ENCODE results near the gene EVX1.

The EVX1 gene

GRCh38 chr7:27200761-27201579 lies 41.6 kb upstream of the EVX1 start:
- Histone ChIP-seq H3K9me3 (ENCODE audit: insufficient read depth, low read depth, low read length) (peaks cover 15% of the 10 kb centered on the region; the same call in 1 of the 2 replicates), H3K27me3 (ENCODE audit: insufficient read depth, low read length) (peaks cover 99% of the 10 kb centered on the region), H3K27ac (ENCODE audit: low read length) (no peak overlapping the region), H3K36me3 (ENCODE audit: insufficient read depth, low read depth, low read length) (no peaks in the 10 kb centered on the region), H3K4me3 (ENCODE audit: low read length) (no peak overlapping the region), H3K9ac (ENCODE audit: low read depth, low read length) (no peak overlapping the region), H3K4me1 (ENCODE audit: insufficient read depth, low read length) (no peaks in the 10 kb centered on the region)

- Histone ChIP-seq H3K4me1 (ENCODE audit: insufficient read depth, low read length) (no peaks in the 10 kb centered on the region), H3K9ac (ENCODE audit: low read depth, low read length) (no peak overlapping the region), H3K27me3 (ENCODE audit: insufficient read depth, low read length) (peaks cover 99% of the 10 kb centered on the region), H3K27ac (ENCODE audit: low read length) (no peak overlapping the region), H3K9me3 (ENCODE audit: insufficient read depth, low read depth, low read length) (peaks cover 15% of the 10 kb centered on the region; the same call in 1 of the 2 replicates), H3K36me3 (ENCODE audit: insufficient read depth, low read depth, low read length) (no peaks in the 10 kb centered on the region), H3K4me3 (ENCODE audit: low read length) (no peak overlapping the region)
Observed at GRCh38 chr7:27201580-27202017, 41.0 kb upstream of the EVX1 start.

- Histone ChIP-seq H3K4me1 (ENCODE audit: insufficient read depth, low read length) (no peaks in the 10 kb centered on the region), H3K27ac (ENCODE audit: low read length) (no peak overlapping the region), H3K9ac (ENCODE audit: low read depth, low read length) (no peak overlapping the region), H3K4me3 (ENCODE audit: low read length) (no peak overlapping the region), H3K27me3 (ENCODE audit: insufficient read depth, low read length) (peaks cover 99% of the 10 kb centered on the region), H3K9me3 (ENCODE audit: insufficient read depth, low read depth, low read length) (peaks cover 15% of the 10 kb centered on the region; the same call in 1 of the 2 replicates), H3K36me3 (ENCODE audit: insufficient read depth, low read depth, low read length) (no peaks in the 10 kb centered on the region)
Observed at GRCh38 chr7:27202018-27202861, 40.4 kb upstream of the EVX1 start.

- no peak overlapping the region for H3K9ac ChIP-seq (ENCODE audit: low read depth, low read length)
- H3K27me3 ChIP-seq (ENCODE audit: insufficient read depth, low read length) = peaks cover 99% of the 10 kb centered on the region
- H3K4me3 ChIP-seq (ENCODE audit: low read length) = no peak overlapping the region
Observed at GRCh38 chr7:27202862-27203134, 39.8 kb upstream of the EVX1 start.

GRCh38 chr7:27203365-27203953 lies 39.1 kb upstream of the EVX1 start:
- Histone ChIP-seq H3K9ac (ENCODE audit: low read depth, low read length) (no peak overlapping the region), H3K9me3 (ENCODE audit: insufficient read depth, low read depth, low read length) (peaks cover 13% of the 10 kb centered on the region; the same call in 1 of the 2 replicates), H3K27me3 (ENCODE audit: insufficient read depth, low read length) (peaks cover 99% of the 10 kb centered on the region), H3K27ac (ENCODE audit: low read length) (no peak overlapping the region), H3K36me3 (ENCODE audit: insufficient read depth, low read depth, low read length) (no peaks in the 10 kb centered on the region), H3K4me1 (ENCODE audit: insufficient read depth, low read length) (no peaks in the 10 kb centered on the region), H3K4me3 (ENCODE audit: low read length) (no peak overlapping the region)

More at GRCh38 chr7:27202862-27203134, 39.8 kb upstream of the EVX1 start:
- Histone ChIP-seq H3K4me1 (ENCODE audit: insufficient read depth, low read length) (no peaks in the 10 kb centered on the region), H3K9me3 (ENCODE audit: insufficient read depth, low read depth, low read length) (peaks cover 15% of the 10 kb centered on the region; the same call in 1 of the 2 replicates), H3K36me3 (ENCODE audit: insufficient read depth, low read depth, low read length) (no peaks in the 10 kb centered on the region), H3K27ac (ENCODE audit: low read length) (no peak overlapping the region)

GRCh38 chr7:27203964-27204594 lies 38.5 kb upstream of the EVX1 start:
- Histone ChIP-seq H3K27ac (ENCODE audit: low read length) (no peak overlapping the region), H3K9me3 (ENCODE audit: insufficient read depth, low read depth, low read length) (peaks cover 13% of the 10 kb centered on the region; the same call in 1 of the 2 replicates), H3K36me3 (ENCODE audit: insufficient read depth, low read depth, low read length) (no peaks in the 10 kb centered on the region), H3K9ac (ENCODE audit: low read depth, low read length) (no peak overlapping the region), H3K4me1 (ENCODE audit: insufficient read depth, low read length) (no peaks in the 10 kb centered on the region), H3K27me3 (ENCODE audit: insufficient read depth, low read length) (peaks cover 99% of the 10 kb centered on the region), H3K4me3 (ENCODE audit: low read length) (no peak overlapping the region)

GRCh38 chr7:27204851-27205322 lies 37.7 kb upstream of the EVX1 start:
- Histone ChIP-seq H3K4me3 (ENCODE audit: low read length) (no peak overlapping the region), H3K9me3 (ENCODE audit: insufficient read depth, low read depth, low read length) (peaks cover 13% of the 10 kb centered on the region; the same call in 1 of the 2 replicates), H3K36me3 (ENCODE audit: insufficient read depth, low read depth, low read length) (no peaks in the 10 kb centered on the region), H3K4me1 (ENCODE audit: insufficient read depth, low read length) (no peaks in the 10 kb centered on the region), H3K27ac (ENCODE audit: low read length) (no peak overlapping the region), H3K27me3 (ENCODE audit: insufficient read depth, low read length) (peaks cover 100% of the 10 kb centered on the region), H3K9ac (ENCODE audit: low read depth, low read length) (no peak overlapping the region)

GRCh38 chr7:27205325-27206280 lies 37.0 kb upstream of the EVX1 start:
- H3K4me1 ChIP-seq (ENCODE audit: insufficient read depth, low read length) = no peaks in the 10 kb centered on the region

GRCh38 chr7:27207348-27207985 lies 35.1 kb upstream of the EVX1 start:
- Histone ChIP-seq H3K4me3 (ENCODE audit: low read length) (no peak overlapping the region), H3K27ac (ENCODE audit: low read length) (no peak overlapping the region), H3K4me1 (ENCODE audit: insufficient read depth, low read length) (no peaks in the 10 kb centered on the region), H3K36me3 (ENCODE audit: insufficient read depth, low read depth, low read length) (no peaks in the 10 kb centered on the region), H3K9ac (ENCODE audit: low read depth, low read length) (no peak overlapping the region), H3K27me3 (ENCODE audit: insufficient read depth, low read length) (peaks cover 100% of the 10 kb centered on the region), H3K9me3 (ENCODE audit: insufficient read depth, low read depth, low read length) (peaks cover 11% of the 10 kb centered on the region; the same call in 1 of the 2 replicates)

More at GRCh38 chr7:27205325-27206280, 37.0 kb upstream of the EVX1 start:
- Histone ChIP-seq H3K27me3 (ENCODE audit: insufficient read depth, low read length) (peaks cover 100% of the 10 kb centered on the region), H3K36me3 (ENCODE audit: insufficient read depth, low read depth, low read length) (no peaks in the 10 kb centered on the region), H3K4me3 (ENCODE audit: low read length) (no peak overlapping the region), H3K27ac (ENCODE audit: low read length) (no peak overlapping the region), H3K9me3 (ENCODE audit: insufficient read depth, low read depth, low read length) (peaks cover 13% of the 10 kb centered on the region; the same call in 1 of the 2 replicates), H3K9ac (ENCODE audit: low read depth, low read length) (no peak overlapping the region)

GRCh38 chr7:27208998-27209397 lies 33.6 kb upstream of the EVX1 start:
- H3K27me3 ChIP-seq (ENCODE audit: insufficient read depth, low read length) = peaks cover 100% of the 10 kb centered on the region
- no peak overlapping the region for H3K27ac ChIP-seq (ENCODE audit: low read length)

More at GRCh38 chr7:27208998-27209397, 33.6 kb upstream of the EVX1 start:
- peaks cover 5% of the 10 kb centered on the region; the same call in 1 of the 2 replicates for H3K4me1 ChIP-seq (ENCODE audit: insufficient read depth, low read length)
- peaks cover 11% of the 10 kb centered on the region; the same call in 1 of the 2 replicates for H3K9me3 ChIP-seq (ENCODE audit: insufficient read depth, low read depth, low read length)
- H3K36me3 ChIP-seq (ENCODE audit: insufficient read depth, low read depth, low read length) = no peaks in the 10 kb centered on the region
- H3K4me3 ChIP-seq (ENCODE audit: low read length) = no peak overlapping the region
- no peak overlapping the region for H3K9ac ChIP-seq (ENCODE audit: low read depth, low read length)
